NCI-H128 (cell line): ENCODE results near the gene CLCF1.
A peak's percentile ranks its signal among the peaks of the same experiment; 100 is the strongest.

ENCODE experiments used
- DNase-seq: peaks from one replicate; lab custom pipeline; 2025; ENCODE audit not compliant: unreplicated experiment; lab: John Stamatoyannopoulos, UW

CLCF1 gene

GRCh38 chr11:67364169-67364568, 9.2 kb downstream of the CLCF1 start:
- DNase-seq: no peak

- no peak for DNase-seq
Observed at GRCh38 chr11:67357831-67358670, 15.3 kb downstream of the CLCF1 start.

DNA sequence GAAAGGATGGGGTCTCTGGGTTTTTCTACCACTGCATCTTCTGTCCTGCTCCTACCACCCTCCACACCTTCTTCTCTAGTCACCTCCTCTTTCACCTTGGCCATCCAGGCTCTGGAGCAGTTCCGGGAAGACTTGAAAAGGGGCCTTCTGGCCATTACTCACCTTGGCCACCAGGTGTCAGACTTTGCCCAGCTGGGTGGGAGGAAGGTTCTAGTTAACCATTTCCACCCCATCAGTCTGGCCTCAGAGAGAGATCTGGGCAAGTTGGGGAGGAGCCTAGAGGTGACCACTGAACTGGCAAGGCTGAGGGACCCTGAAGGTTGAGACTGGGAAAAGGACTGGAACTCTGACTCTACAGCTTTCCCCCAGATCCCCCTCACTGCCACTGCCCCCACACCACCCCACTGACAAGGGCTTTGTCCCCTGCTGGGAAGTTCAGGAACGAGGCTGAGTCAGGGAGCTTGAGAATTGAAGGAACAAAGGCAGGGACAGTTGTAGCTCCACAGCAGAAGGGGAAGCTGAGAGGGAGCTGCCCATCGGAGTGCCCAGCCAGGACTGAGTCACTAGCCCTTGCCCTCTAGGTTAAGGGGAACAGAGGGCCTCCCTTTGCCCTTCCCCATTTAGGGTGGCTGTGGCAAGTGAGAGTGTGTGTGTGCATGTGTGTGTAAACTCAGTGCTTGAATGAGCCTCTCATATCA, 16.4 kb downstream of the CLCF1 start:
- DNase-seq: peak; percentile 70

- DNase-seq: no peak
Observed at GRCh38 chr11:67356387-67356863, 17.0 kb downstream of the CLCF1 start.

DNA sequence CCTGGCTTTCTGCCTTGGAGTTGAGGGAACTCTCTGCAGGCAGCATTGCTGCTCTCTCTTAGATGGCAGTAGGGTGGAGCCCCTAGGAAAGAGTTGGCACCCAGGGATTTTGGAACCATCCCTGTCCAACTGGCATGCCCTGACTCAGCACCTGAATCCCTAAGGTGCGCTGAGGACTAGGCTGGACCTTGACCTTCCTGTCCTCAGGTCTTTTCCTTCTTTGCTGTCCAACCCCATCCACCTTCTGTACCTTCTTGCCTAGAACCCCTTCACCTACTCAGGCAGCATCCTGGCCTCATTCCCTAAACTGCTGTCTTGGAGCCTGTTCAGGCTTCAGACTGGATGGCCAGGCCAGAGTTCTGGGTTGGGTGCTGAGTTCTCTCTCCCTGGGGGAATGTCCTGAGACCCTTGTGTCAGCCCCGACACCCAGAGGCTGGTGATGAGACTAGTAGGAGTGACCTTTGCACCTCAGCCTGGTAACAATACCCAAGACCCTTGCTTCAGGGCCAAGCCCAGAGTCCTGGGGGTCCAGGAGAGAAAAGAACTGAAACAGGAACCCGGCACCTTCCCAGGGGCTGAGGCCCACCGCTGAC, 17.5 kb downstream of the CLCF1 start:
- no peak for DNase-seq

DNA sequence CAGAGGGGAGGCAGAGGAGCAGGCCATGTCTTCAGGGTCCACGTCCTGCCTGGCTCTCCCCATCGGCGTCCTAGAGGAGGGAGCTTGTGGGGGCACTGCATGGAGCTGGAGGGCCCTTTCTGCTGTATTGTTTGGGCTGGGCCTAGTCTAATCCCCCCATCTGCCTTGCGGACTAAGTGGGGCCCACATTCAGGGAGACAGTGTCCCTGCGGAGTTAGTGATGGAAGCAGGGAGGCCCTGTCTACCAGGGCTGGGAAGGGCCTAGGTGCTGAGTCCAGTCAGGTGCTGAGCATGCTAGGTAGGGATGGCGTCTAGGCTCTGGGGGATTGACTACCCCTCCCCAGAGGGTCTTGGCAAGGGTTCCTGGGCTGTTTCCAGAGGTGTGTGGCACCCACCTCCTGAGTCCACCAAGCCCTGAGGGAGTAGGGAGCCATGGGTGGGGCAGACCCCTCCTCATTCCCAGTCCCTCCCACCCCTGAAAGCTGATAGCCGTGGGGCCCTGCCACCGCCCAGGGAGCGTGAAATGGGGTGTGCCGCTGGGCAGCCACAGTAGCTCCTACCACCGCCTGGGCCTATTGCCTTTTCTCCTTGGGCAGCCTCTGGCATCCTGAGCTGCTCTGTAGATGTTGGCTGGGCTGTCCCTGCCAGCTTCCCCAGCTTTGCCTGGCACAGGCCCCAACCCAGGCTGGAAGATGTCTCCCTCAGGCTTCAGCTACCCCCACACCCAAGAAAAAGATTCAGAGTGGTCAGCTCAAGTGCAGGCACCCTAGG, 18.2 kb downstream of the CLCF1 start:
- no peak for DNase-seq

DNA sequence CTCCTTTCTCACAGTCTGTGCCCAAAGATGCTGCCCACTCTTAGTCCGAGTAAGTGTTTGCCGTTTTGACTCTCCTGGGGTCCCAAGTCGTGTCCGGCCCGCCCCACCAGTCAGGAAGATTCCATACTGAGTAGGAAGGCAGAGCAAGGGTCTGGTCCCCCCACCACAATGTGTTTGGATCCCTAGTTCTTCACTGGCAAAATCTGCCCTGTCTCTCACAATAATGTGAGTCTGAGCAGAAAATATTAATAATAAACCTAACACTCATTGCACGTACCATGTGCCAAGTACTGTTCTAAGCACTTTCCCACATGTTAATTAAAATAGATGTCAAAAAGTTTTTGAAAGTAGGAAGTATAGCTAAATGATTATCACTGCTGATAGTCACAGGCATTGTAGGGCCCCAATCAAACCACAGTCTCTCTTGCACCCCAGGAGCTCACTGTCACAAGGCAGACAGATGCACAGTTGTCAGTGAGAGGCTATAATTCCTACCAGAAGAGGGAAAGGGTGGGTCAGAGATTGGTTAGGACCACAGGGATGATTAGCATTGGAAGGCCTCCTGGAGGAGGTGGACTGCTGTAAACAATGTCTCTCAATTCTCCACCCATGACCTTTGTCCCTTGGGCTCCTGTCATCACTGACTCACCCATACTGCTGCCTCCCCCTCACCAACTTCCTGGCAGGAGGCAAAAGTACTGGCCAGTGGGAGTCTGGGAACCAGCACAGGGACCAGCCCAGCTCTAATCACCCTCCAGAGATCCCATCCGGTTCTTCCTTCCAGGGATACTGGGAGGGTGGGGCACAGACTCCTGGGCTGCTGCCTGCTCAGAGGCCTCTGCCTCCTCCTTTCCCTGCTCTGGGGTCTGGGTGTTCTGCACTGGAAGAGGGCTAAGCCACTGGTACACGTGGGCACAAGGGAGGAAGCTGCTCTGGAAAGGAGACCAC, 19.0 kb downstream of the CLCF1 start:
- DNase-seq: no peak

GRCh38 chr11:67353317-67354074, 19.9 kb downstream of the CLCF1 start, which contains the start of gene POLD4:
Gene POLD4, minus strand, starts transcription at chr11:67353546. Its CDS starts 147 bp downstream, at chr11:67353399.
- DNase-seq: peak; percentile 69

GRCh38 chr11:67352546-67353316, 20.7 kb downstream of the CLCF1 start:
- peak; percentile 47 for DNase-seq

GRCh38 chr11:67351275-67352005, 22.0 kb downstream of the CLCF1 start:
- DNase-seq: no peak

DNA sequence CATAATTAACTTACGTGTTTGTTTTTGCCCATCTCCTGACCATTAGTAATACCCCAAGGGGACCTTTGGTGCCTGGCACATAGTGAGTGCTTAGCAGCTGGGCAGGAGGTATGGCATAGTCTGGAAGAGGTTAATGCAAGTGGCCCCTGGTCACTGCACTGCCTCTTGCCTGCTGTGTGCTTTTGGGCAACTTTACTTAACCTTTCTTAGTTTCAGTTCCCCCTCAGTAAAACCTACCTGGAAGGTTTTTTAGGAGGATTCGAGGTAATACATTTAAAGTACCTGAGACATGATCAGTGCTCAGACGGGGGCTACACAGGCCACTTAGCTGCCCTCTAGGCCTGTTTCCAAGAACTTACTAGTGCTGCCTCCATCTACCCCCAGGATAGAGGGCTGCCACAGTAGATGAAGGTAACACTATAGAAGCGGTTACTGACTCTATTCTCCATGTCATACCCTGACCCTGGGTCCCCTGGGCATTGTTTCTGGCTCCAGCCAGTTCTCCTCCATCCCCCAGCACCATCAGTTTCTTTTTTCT, 23.4 kb downstream of the CLCF1 start:
- DNase-seq: no peak

- no peak for DNase-seq
Observed at GRCh38 chr11:67349457-67349856, 23.9 kb downstream of the CLCF1 start.

GRCh38 chr11:67349036-67349435, 24.4 kb downstream of the CLCF1 start:
- DNase-seq: no peak

GRCh38 chr11:67347964-67348749, 25.2 kb downstream of the CLCF1 start:
- DNase-seq: no peak

GRCh38 chr11:67345920-67346819, 27.2 kb downstream of the CLCF1 start:
- no peak for DNase-seq
